HG03280 (cell line): Measurements from ENCODE around the gene CXCR3.
"Not testable (repeated sequence)": the region's sequence is repeated elsewhere in the genome, so short reads cannot be mapped to it uniquely, and the experiment has no call there.

ENCODE experiments used
- ATAC-seq: cut with Tn5 transposase; IDR thresholded peaks from one replicate; pipeline ENCODE4 v1.9.1; 2021; ENCODE audit warnings: mild to moderate bottlenecking, moderate library complexity; ENCODE audit not compliant: unreplicated experiment

Gene CXCR3

GRCh38 chrX:71618303-71618721 lies at the start of gene CXCR3:
Gene CXCR3, minus strand, starts transcription at chrX:71618511. Its CDS starts 62 bp downstream, at chrX:71618449.
- ATAC-seq, result peak; percentile 49

GRCh38 chrX:71667328-71668247 lies 49.3 kb upstream of the CXCR3 start, which contains the start of gene LOC101059915:
Gene LOC101059915, plus strand, starts transcription at chrX:71667546.
- ATAC-seq, result no peak

- no peak for ATAC-seq
Measured at GRCh38 chrX:71666240-71667223, 48.2 kb upstream of the CXCR3 start.

- ATAC-seq, result no peak
Measured at GRCh38 chrX:71665747-71666146, 47.4 kb upstream of the CXCR3 start.

GRCh38 chrX:71664889-71665491 lies 46.7 kb upstream of the CXCR3 start:
- no peak for ATAC-seq

GRCh38 chrX:71664202-71664601 lies 45.9 kb upstream of the CXCR3 start:
- not testable (repeated sequence) for ATAC-seq

GRCh38 chrX:71663238-71663637 lies 44.9 kb upstream of the CXCR3 start:
- not testable (repeated sequence) for ATAC-seq

- ATAC-seq, result not testable (repeated sequence)
Measured at GRCh38 chrX:71662654-71663053, 44.3 kb upstream of the CXCR3 start.

- no peak for ATAC-seq
Measured at GRCh38 chrX:71661919-71662318, 43.6 kb upstream of the CXCR3 start.

- ATAC-seq, result no peak
Measured at GRCh38 chrX:71660562-71661416, 42.5 kb upstream of the CXCR3 start.

- no peak for ATAC-seq
Measured at GRCh38 chrX:71659959-71660358, 41.6 kb upstream of the CXCR3 start.

- no peak for ATAC-seq
Measured at GRCh38 chrX:71659342-71659741, 41.0 kb upstream of the CXCR3 start.

- ATAC-seq, result no peak
Measured at GRCh38 chrX:71657267-71657666, 39.0 kb upstream of the CXCR3 start.

- no peak for ATAC-seq
Measured at GRCh38 chrX:71653344-71653743, 35.0 kb upstream of the CXCR3 start.

- ATAC-seq, result no peak
Measured at GRCh38 chrX:71652405-71652804, 34.1 kb upstream of the CXCR3 start.

GRCh38 chrX:71650333-71650969 lies 32.1 kb upstream of the CXCR3 start:
- ATAC-seq, result no peak

GRCh38 chrX:71644406-71644805 lies 26.1 kb upstream of the CXCR3 start:
- not testable (repeated sequence) for ATAC-seq

- ATAC-seq, result no peak
Measured at GRCh38 chrX:71640002-71640401, 21.7 kb upstream of the CXCR3 start.

- no peak for ATAC-seq
Measured at GRCh38 chrX:71638409-71638808, 20.1 kb upstream of the CXCR3 start.
